ENCODE measurements around the gene MLX.
"Not testable (repeated sequence)": the region's sequence is repeated elsewhere in the genome, so short reads cannot be mapped to it uniquely, and the experiment has no call there.

MLX gene

GRCh38 chr17:42535155-42536047 lies 31.5 kb upstream of the MLX start:
- in situ Hi-C loops (cut with HindIII; ENCODE audit: low pct_ligation_motif_present, low pct_unique_long_range_greater_than_20kb, low sequenced_read_pairs), result no loop called here
- DNase-seq, result no peak

- DNase-seq, result peak; percentile 91
- in situ Hi-C loops (cut with HindIII; ENCODE audit: low pct_ligation_motif_present, low pct_unique_long_range_greater_than_20kb, low sequenced_read_pairs), result no loop called here
Observed at GRCh38 chr17:42536048-42536371, 30.9 kb upstream of the MLX start, which contains the start of gene NAGLU. Gene NAGLU, plus strand, starts transcription at chr17:42536241. Its CDS starts 32 bp downstream, at chr17:42536273.

- peak; percentile 83 for DNase-seq
Observed at GRCh38 chr17:42536372-42537155, 30.3 kb upstream of the MLX start.

GRCh38 chr17:42537156-42537805 lies 29.6 kb upstream of the MLX start:
- no peak for DNase-seq
- in situ Hi-C loops (cut with HindIII; ENCODE audit: low pct_ligation_motif_present, low pct_unique_long_range_greater_than_20kb, low sequenced_read_pairs), result no loop called here

More at GRCh38 chr17:42536372-42537155, 30.3 kb upstream of the MLX start:
- in situ Hi-C loops (cut with HindIII; ENCODE audit: low pct_ligation_motif_present, low pct_unique_long_range_greater_than_20kb, low sequenced_read_pairs), result no loop called here

GRCh38 chr17:42537826-42538451 lies 29.0 kb upstream of the MLX start:
- in situ Hi-C loops (cut with HindIII; ENCODE audit: low pct_ligation_motif_present, low pct_unique_long_range_greater_than_20kb, low sequenced_read_pairs), result no loop called here
- DNase-seq, result no peak

- in situ Hi-C loops (cut with HindIII; ENCODE audit: low pct_ligation_motif_present, low pct_unique_long_range_greater_than_20kb, low sequenced_read_pairs), result no loop called here
Observed at GRCh38 chr17:42538482-42538881, 28.4 kb upstream of the MLX start.

GRCh38 chr17:42540558-42540957 lies 26.3 kb upstream of the MLX start:
- in situ Hi-C loops (cut with HindIII; ENCODE audit: low pct_ligation_motif_present, low pct_unique_long_range_greater_than_20kb, low sequenced_read_pairs); DNase-seq: not testable (repeated sequence)

More at GRCh38 chr17:42538482-42538881, 28.4 kb upstream of the MLX start:
- DNase-seq, result no peak

- DNase-seq, result no peak
- in situ Hi-C loops (cut with HindIII; ENCODE audit: low pct_ligation_motif_present, low pct_unique_long_range_greater_than_20kb, low sequenced_read_pairs), result no loop called here
Observed at GRCh38 chr17:42541041-42541833, 25.7 kb upstream of the MLX start.

GRCh38 chr17:42543190-42544079 lies 23.5 kb upstream of the MLX start:
- no peak for DNase-seq
- in situ Hi-C loops (cut with HindIII; ENCODE audit: low pct_ligation_motif_present, low pct_unique_long_range_greater_than_20kb, low sequenced_read_pairs), result no loop called here

- in situ Hi-C loops (cut with HindIII; ENCODE audit: low pct_ligation_motif_present, low pct_unique_long_range_greater_than_20kb, low sequenced_read_pairs), result no loop called here
- no peak for DNase-seq
Observed at GRCh38 chr17:42544874-42545283, 22.0 kb upstream of the MLX start.

GRCh38 chr17:42545755-42546505 lies 21.0 kb upstream of the MLX start:
- in situ Hi-C loops (cut with HindIII; ENCODE audit: low pct_ligation_motif_present, low pct_unique_long_range_greater_than_20kb, low sequenced_read_pairs); DNase-seq: not testable (repeated sequence)

- DNase-seq, result no peak
Observed at GRCh38 chr17:42547001-42547461, 19.9 kb upstream of the MLX start.

GRCh38 chr17:42547698-42548069 lies 19.2 kb upstream of the MLX start:
- in situ Hi-C loops (cut with HindIII; ENCODE audit: low pct_ligation_motif_present, low pct_unique_long_range_greater_than_20kb, low sequenced_read_pairs), result no loop called here
- no peak for DNase-seq

More at GRCh38 chr17:42547001-42547461, 19.9 kb upstream of the MLX start:
- in situ Hi-C loops (cut with HindIII; ENCODE audit: low pct_ligation_motif_present, low pct_unique_long_range_greater_than_20kb, low sequenced_read_pairs), result no loop called here

- peak; percentile 84 for DNase-seq
- in situ Hi-C loops (cut with HindIII; ENCODE audit: low pct_ligation_motif_present, low pct_unique_long_range_greater_than_20kb, low sequenced_read_pairs), result no loop called here
Observed at GRCh38 chr17:42548070-42548837, 18.6 kb upstream of the MLX start.

- DNase-seq, result no peak
- in situ Hi-C loops (cut with HindIII; ENCODE audit: low pct_ligation_motif_present, low pct_unique_long_range_greater_than_20kb, low sequenced_read_pairs), result no loop called here
Observed at GRCh38 chr17:42548993-42549755, 17.7 kb upstream of the MLX start.
